NCI-H2196 treated with DMSO at 0.1 percent for 48 hours (cell line): Measurements from ENCODE around the gene ST7L.

ENCODE experiments used
- DNase-seq: peaks from one replicate; lab custom pipeline; 2025; ENCODE audit not compliant: unreplicated experiment; lab: John Stamatoyannopoulos, UW

ST7L gene

GRCh38 chr1:112619518-112620376, 806 bp upstream of the ST7L start, which contains the start of gene CAPZA1:
TSS of gene CAPZA1 (plus strand) at chr1:112619832. CDS start at chr1:112619845, 13 bp downstream.
- DNase-seq = peak; percentile 87

GRCh38 chr1:112618114-112618720, 724 bp downstream of the ST7L start:
- no peak for DNase-seq

DNA sequence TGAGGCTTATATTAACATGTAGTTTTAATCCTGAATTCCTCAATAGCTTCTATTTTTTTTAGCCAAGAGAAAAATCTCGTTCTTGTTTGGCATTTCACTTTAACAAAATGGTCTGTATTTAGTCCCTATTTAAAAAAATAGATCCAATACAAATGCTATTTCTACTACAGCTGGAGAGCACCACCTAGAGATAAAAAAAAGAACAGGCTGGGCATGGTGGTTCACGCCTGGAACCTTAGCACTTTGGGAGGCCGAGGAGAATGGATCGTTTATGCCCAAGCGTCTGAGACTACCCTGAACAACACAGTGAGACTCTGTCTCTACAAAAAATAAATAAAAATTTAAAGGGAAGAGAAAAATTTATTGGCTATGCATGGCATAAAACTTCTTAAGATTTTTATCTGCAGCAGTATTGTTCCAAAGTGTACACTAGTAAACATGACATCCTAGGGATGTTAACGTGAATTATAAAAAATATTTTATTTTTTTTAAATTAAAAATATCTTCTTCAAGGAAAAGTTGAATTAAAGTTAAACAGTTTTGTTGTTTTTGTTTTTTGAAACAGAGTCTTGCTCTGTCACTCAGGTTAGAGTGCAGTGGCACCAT, 4.4 kb downstream of the ST7L start:
- peak; percentile 23 for DNase-seq

- no peak for DNase-seq
Observed at GRCh38 chr1:112605633-112606327, 13.2 kb downstream of the ST7L start.

DNA sequence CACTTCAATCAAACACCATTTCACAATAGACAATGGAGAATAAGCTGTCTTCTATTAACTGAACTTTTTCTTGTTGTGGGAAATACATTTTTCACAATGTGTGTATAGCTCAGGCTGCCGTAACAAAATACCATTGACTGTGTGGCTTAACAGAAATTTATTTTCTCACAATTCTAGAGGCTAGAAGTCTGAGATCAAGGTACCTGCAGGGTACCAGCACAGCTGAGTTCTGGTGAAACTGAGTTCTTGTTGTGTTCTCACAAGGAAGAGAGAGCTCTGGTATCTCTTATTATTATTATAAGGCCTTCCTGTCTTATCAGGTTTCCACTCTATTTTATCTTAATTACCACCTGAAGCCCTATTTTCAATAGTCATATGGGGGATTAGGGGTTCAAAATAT, 15.4 kb downstream of the ST7L start:
- DNase-seq = no peak

DNA sequence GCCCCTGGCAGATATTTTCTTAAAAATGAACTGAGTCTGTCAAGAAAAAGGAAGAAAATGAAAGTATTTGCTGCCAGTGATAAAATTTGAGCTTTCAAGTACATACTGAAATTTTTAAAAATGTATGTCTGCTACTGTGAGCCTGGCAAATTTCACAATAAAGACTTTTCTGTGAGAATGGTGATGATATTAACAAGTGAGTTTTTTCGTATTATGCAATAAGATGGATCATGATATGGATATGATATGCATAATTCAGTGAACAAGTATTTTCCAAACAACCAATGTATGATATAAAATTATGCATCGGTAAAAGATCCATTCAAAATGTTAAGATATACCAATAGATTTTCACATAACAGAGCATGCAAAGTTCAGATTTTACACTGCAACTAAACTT, 15.9 kb downstream of the ST7L start:
- DNase-seq = no peak

DNA sequence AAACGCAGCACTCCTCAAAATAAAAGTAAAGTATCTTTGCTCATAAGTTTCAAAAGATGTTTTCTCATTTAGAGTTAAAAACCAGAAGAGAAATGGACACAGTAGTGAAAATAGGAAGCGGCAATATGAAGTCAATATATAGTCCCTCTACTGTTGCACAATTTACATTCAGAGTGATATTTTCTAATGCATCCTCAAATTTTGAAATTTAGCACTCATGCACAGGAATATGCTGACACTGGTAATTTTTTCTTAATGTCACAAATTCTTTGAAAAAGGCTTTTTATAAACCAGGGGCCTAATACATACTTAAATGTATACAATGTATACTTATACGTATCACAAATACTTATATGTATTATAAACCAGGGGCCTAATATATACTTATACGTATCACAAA, 19.5 kb downstream of the ST7L start:
- DNase-seq = no peak

DNA sequence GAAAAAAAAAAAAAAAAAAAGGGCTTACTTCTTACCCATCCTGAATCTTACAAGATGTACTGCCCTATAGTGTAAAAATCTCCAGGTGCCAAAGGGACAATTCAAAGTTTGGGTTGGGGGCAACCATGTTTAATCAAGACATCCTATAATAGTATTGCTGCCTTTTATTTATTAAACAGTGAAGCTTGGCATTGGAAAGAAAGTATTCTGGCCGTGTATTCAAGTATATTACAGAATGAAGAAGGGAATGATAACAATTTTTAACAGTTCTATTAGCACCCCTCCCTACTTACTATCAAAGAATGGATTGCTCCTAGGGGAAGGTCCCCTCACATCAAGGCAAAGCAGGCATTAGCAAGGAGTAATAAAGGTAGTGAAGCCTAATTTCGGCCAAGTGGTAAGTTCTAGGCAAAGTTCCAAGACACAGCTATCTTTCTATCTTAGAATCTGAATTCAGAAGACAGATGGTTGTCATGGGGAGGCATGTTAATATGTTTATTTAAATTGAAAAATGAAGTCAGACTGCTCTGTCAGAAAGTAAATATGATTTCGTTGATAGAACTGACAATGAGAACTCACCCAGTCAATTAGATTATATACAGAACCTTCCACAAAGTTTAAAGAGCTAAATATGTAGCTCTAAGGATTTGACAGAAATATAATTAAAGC, 24.6 kb downstream of the ST7L start:
- no peak for DNase-seq

GRCh38 chr1:112589766-112590165, 29.2 kb downstream of the ST7L start:
- DNase-seq = no peak

DNA sequence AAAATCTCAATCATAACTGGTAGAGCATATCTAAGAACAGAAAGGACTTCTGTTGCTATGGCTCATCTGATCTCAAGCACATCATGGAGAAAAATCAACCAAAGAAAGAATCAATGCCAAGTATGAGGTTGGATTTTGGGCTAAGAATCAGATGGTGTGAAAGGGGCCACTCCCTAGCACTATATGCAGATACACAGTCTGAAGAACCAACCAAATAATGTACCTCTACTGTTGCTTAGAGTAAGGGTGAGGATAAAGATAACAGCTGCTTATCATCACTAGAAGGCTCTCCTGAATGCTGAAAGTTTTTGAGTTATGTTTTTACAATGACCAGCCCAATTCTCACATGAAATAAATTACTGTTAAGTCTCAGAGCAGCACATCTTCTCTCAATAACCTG, 35.6 kb downstream of the ST7L start:
- no peak for DNase-seq

DNA sequence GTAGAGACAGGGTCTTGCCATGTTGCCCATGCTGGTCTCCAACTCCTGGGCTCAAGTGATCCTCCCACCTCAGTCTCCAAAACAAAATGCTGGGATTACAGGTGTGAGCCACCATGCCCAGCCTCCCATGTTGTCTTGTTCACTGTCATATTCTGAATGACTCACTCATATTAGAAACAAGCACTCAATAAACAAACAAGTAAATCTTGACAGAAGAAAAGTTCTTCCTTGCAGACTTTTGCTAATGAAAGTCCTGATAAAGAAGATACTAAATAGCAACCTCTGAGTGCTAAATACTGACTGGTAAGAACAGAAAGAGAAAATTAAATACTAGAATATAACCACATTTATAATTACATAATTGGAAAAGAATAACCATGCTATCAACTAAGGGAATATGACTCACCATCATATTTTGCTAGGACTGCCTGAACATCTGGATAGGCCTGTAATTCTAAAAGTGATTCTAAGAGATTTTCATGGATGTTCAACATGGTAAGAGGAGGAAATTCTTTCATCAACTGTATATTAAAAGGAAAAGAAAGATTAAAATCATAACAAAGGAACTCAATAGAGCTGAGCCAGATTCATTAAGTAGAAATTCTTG, 37.3 kb downstream of the ST7L start:
- no peak for DNase-seq

DNA sequence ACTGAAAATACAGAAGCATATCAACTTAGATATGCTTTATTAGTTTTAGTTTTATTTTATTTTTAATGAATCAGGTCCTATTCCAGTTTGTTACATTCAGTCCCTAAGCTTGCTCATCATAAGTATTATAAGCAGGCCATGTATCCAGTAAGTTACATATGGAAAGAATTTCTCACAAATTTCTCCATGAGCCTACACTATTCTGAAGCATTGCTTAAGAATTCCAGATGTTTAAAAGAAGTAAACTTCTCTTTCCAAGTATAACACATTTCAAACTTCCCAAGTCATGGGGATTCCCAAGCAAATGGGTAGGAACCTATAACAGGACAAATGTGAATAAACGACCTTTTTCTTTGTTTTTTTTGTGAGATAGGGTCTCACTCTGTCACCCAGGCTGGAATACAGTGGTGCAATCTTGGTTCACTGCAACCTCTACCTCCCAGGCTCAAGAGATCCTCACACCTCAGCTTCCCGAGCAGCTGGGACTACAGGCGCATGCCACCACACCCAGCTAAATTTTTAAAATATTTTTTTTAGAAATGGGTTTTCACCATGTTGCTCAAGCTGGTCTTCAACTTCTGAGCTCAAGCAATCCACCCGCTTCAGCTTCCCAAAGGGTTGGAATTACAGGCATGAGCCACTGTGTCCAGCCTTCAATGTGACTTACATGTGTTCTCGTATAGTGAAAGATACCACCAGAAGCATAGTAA, 39.0 kb downstream of the ST7L start:
- no peak for DNase-seq

- DNase-seq = no peak
Observed at GRCh38 chr1:112576240-112576639, 42.7 kb downstream of the ST7L start.

DNA sequence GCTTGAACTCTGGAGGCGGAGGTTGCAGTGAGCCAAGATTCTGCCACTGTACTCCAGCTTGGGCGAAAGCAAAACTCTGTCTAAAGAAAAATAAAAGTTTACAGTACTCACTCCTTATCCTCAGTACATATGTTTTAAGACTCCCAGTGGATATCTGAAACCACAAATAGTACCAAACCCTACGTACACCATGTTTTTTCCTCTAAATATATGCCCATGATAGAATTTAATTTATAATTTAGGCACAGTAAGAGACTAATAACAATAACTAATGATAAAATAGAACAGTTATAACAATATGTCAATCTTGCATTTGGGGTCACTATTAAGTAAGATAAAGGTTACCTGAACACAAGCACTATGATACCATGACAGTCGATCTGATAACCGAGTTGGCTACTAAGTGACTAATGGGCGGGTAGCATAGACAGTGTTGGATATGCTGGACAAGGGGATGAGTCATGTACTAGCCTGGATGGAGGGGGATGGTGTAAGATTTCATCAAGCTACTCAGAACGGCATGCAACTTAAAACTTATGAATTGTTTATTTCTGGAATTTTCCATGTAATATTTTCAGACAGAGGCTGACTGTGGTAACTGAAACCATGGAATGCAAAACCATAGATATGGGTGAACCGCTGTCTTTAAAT, 43.7 kb downstream of the ST7L start:
- no peak for DNase-seq

DNA sequence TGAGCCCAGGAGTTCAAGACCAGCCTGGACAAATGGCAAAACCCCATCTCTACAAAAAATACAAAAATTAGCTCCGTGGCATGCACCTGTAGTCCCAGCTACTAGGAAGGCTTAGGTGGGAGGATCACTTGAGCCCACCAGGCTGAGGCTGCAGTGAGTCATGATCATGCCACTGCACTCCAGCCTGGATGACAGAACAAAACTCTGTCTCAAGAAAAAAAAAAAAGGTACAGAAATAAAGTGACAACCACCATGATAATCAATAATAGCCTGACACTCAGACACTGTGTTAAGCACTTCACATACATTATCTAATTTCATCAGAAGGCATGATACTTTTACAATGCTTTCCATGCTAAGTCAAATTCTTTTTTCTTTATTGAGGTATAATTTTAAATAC, 53.1 kb downstream of the ST7L start:
- DNase-seq = no peak

GRCh38 chr1:112564081-112564480, 54.9 kb downstream of the ST7L start:
- no peak for DNase-seq

- DNase-seq = no peak
Observed at GRCh38 chr1:112563341-112563740, 55.6 kb downstream of the ST7L start.

DNA sequence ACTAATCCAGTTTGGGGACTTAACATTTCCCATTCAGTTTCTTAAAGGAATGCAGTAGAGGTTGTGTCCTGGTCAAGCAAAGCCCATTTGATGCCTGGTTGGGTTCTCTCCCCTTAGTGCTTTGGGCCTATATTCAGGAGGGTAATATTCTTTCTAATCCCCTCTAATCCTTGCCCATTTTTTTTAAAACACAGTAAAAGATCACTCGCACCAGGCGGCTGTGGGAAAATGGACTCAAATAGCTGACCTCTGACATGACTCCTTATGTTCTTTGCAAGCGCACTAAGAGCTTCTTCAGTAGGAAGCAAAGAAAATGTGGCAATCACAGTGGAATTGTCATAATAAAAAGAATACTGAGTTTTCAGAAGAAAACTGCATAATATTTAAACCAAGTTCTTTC, 60.3 kb downstream of the ST7L start:
- DNase-seq = no peak

DNA sequence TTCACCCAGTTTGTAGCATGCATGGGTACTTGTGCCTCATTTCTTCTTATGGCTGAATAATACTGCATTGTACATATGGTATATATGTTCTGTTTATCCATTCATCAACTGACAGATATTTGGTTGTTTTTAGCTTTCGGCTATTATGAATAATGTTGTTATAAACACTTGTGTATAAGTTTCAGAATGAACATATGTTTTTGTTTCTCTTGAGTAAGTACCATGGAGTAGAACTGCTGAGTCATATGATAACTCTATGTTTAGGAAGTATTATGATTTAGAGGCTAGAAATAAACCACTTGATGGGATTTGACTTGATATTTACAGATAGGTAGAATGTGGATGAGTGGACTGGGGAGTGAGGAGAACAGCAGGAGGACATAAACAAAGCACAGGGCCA, 61.6 kb downstream of the ST7L start:
- DNase-seq = no peak
